ENCODE data around the gene ANKRD6.
A peak's percentile ranks its signal among the peaks of the same experiment; 100 is the strongest.

ANKRD6 gene

DNA sequence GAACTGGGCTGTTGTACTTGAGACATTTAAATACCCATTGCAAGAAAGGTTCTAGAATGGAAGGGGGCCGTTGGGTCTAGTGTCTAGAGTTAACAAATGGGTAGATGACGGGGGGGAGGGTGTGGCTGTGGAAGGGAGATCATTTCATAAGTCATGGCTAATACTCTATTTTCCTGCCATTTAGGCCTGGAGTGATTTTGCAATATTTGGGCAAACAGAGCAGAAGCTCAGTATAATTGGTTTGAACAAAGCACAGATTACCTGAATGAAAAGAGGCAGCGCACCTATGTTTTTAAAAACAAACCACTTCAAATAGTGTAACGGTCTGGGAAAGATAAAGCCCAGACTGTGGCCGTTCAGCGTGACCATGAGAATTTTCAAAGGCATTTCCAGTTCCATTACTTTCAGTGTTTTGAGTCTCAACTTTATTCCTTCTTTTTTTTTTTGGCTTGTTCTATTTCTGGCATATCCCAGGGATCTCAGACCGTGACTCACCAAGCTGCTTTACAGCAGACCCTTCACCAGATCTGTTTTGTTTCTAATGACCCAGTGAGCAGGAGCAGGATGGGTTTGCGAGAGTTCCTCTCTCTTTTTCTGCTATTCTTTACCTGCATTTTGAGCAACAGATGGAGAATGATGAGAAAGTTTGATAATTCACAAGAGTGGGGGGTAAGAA lies 131.9 kb downstream of the ANKRD6 start:
- peak; percentile 70 for DNase-seq (ENCODE audit: low read depth)
- TF ChIP-seq, protein P1, sequence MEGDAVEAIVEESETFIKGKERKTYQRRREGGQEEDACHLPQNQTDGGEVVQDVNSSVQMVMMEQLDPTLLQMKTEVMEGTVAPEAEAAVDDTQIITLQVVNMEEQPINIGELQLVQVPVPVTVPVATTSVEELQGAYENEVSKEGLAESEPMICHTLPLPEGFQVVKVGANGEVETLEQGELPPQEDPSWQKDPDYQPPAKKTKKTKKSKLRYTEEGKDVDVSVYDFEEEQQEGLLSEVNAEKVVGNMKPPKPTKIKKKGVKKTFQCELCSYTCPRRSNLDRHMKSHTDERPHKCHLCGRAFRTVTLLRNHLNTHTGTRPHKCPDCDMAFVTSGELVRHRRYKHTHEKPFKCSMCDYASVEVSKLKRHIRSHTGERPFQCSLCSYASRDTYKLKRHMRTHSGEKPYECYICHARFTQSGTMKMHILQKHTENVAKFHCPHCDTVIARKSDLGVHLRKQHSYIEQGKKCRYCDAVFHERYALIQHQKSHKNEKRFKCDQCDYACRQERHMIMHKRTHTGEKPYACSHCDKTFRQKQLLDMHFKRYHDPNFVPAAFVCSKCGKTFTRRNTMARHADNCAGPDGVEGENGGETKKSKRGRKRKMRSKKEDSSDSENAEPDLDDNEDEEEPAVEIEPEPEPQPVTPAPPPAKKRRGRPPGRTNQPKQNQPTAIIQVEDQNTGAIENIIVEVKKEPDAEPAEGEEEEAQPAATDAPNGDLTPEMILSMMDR (conservative IDR thresholded peaks at IDR 0.05; ENCODE audit: low read depth, low read length) = no peak
- no peak overlapping the region for H3K4me3 ChIP-seq (ENCODE audit: low read length)

DNA sequence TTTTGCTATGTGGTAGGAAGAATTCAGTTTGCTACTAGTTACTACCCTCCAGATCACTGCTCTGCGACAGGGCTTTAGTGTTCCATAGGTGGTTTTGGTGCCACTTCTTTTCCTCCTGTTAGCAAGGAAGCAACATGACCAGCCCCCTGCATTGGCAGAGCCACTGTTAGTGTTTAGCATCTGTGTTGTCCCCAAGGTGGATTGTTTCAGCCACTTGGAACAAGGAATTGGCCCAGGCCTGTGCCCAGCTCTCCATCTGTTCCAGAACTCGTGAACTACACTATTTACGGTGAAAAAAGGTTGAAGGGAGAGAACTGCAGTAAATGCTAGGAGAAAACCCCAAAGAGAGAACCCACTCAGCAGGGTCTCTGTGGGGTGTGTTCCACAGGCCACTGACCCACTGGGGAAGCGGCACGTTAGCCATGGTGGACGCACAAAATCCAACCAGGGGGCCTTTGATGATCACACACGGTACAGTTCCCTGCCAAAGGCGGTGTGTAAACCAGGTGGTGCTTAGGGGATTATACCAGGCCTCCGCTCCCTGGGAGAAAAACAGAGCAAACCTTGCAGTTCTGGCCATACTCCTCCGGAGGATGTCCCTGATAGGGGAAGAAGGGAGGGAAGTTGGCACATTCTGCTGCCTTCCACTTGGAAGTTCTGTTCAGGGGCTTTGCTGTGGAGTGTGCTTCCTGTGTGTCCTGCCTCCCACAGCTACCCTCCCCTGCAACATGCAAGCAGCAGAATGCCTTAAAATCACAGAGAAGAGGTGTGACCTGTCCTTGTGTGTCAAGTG lies 133.3 kb downstream of the ANKRD6 start:
- DNase-seq (ENCODE audit: low read depth) = no peak
- TF ChIP-seq, protein P1 (conservative IDR thresholded peaks at IDR 0.05; ENCODE audit: low read depth, low read length) = no peak
- H3K4me3 ChIP-seq (ENCODE audit: low read length) = no peak overlapping the region

DNA sequence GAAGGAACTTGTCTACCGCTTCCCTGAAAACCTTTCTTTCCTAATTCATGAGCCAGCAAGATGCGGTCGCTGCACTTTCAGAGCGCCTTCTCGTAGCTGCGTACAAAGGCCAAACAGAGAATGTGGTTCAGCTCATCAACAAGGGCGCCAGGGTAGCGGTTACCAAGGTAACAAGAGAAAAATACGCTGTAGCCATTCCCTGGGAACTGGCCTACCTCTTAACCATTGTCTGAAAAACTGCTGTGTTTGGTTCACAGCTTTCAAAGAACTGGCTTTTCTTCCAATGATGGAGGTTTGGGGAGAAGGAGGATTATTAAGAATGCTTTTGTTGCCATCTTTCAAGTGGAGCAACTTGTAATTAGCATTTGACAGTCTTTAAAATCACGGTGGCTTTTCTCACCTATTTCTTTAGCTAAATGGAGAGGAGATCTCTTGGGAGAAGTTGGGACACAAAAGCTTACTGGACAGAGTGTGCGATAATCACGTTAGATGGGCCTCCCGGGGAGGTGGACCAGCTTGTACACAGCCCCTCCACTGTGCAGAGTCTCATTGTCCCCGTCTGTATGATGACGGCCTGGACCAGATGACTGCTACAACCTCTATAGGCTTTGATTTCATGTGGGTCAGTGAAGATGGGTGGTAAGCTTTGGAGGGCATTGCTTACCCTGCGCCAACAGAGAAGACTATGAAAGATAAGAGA lies 134.1 kb downstream of the ANKRD6 start:
- no peak for DNase-seq (ENCODE audit: low read depth)
- H3K4me3 ChIP-seq (ENCODE audit: low read length) = no peak overlapping the region
- TF ChIP-seq, protein P1 (conservative IDR thresholded peaks at IDR 0.05; ENCODE audit: low read depth, low read length) = no peak

DNA sequence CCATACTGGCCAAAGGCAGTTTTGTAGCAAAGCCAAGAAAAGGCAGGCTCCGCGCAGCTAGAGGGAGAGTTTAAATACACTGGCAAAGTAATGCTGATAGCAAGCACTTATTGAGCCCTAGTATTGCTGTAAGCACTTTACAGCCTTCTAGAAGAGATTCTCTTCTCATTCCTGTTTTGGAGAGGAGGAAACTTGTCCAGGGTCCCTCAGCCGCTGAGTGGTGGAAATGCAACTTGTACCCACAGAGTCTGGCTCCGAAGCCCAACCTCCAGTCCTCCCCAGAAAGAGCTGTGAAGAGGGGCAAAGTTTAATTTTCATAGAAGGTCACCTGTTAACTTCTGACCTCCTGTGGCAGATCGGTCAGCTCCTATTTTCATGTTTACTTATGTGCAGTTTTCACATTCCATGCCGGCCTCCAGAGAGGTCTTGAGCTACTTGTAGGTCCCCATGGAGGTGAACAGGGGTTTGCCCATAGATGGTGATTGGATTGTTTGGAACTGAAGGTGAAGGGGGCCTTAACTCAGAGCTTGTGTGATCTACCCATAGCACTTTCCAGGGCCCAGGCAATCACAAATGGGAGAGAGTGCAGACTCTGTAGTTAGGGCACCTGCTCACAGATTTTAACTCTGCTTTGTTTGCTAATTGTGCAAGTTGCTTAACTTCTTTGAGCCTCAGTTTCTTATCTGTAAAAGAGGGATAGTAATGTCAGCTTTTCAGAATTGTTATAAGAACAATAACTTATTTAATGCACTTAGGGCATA lies 134.9 kb downstream of the ANKRD6 start:
- TF ChIP-seq, protein P1 (conservative IDR thresholded peaks at IDR 0.05; ENCODE audit: low read depth, low read length) = no peak
- H3K4me3 ChIP-seq (ENCODE audit: low read length) = no peak overlapping the region
- no peak for DNase-seq (ENCODE audit: low read depth)

DNA sequence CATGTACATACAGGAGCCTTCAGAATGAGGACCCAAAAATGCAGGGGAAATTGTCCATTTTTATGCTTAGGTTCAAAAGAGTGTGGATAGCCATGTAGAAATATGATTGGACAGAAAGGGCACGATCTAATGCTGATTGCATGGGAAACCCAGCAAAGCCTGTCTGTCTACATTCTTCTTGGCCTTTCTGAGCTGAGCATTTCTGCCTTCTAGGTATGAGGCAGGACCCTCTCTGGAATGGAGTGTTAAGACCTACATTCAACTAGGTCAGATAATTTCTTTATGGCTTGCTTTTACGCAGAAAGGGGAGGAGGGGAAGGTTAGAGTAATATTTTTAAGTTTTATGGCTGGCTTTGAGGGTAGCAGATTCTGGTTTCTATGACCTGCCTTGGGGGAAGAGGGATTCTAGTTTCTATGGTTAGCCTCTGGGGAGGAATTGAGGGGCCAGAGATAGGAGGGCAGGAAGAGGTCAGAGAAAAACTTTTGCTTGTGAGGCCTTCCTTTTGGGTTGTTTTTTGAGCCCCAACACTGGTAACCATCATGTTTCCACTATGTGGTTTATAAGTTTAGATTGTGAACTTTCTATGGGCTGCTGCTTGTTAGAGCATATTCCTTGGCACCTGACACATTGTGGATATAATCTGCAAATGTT lies 142.1 kb downstream of the ANKRD6 start:
- TF ChIP-seq, protein P1 (conservative IDR thresholded peaks at IDR 0.05; ENCODE audit: low read depth, low read length) = no peak
- H3K4me3 ChIP-seq (ENCODE audit: low read length) = no peak overlapping the region
- no peak for DNase-seq (ENCODE audit: low read depth)

DNA sequence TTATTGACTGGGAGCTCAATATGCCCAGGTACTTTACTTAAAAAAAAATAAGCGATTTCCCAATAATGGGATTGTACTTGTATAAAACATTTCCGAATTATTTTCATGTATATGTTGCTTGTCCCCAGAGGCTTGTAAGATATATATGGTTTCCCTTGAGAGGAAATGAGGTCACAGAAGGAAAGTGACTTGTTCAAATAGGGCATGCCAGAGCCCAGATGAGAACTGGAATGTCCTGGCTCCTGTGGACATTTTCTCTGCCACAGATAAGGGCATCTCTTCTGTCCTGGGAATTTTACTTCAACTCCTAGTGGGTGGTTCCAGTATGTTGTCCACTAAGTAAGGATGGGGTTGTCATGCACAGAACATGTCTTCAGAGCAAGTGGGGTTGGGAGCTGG lies 142.6 kb downstream of the ANKRD6 start:
- DNase-seq (ENCODE audit: low read depth) = no peak
- TF ChIP-seq, protein P1 (conservative IDR thresholded peaks at IDR 0.05; ENCODE audit: low read depth, low read length) = no peak
- no peak overlapping the region for H3K4me3 ChIP-seq (ENCODE audit: low read length)

All from retinal pigment epithelial cell (primary cell).